Measurements from ENCODE around the gene NLN.
"Not testable (repeated sequence)": the region's sequence is repeated elsewhere in the genome, so short reads cannot be mapped to it uniquely, and the experiment has no call there.

NLN gene

DNA sequence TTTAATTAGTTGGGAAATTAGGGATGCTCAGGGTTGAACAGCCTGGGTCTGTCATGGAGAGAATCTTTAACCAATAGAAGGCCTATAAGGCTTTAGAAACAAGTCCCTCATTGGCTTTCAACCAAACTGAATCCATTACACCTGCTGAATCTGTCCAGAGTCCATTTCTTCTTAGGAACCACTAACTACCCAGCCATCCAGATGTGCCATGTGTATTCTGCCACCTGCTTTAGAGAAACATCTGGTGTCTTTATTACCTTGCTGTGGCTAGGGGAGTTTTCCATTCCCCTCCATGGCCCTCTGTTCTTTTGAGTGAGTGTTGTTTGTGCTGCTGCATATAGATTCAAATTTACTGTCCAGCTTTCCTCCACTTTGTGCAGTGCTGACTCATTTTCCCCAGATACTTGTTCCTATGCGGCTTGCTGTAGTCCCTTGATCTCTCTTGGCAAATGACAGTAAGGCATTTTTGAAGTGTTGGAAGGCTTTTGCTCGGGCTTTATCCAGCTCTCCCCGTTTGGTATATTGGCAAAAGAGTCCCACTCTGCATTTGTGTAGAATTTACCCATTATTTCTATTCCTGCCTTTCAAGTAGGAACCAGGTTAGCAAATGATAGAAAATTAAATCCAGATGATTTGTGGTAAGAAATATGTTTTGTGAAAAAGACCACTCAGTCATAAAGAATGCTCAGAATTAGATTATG, 54.6 kb downstream of the NLN start:
- TF ChIP-seq TAF1 (IDR thresholded peaks at IDR 0.05; ENCODE audit: borderline replicate concordance, low read depth, low read length) (no peak), POLR2A (IDR thresholded peaks at IDR 0.05; ENCODE audit: low read depth, low read length) (no peak), POLR2AphosphoS5 (IDR thresholded peaks at IDR 0.05; ENCODE audit: low read depth, low read length) (no peak)
- DNase-seq (ENCODE audit: insufficient read length) (no peak), FAIRE-seq (no peak)

- no peak for DNase-seq (ENCODE audit: insufficient read length)
- no peak for FAIRE-seq
- no peak for TF ChIP-seq POLR2A (IDR thresholded peaks at IDR 0.05; ENCODE audit: low read depth, low read length)
- no peak for TF ChIP-seq TAF1 (IDR thresholded peaks at IDR 0.05; ENCODE audit: borderline replicate concordance, low read depth, low read length)
- no peak for TF ChIP-seq POLR2AphosphoS5 (IDR thresholded peaks at IDR 0.05; ENCODE audit: low read depth, low read length)
These were observed 56.1 kb downstream of the NLN start for GRCh38 chr5:65778126-65778525.

GRCh38 chr5:65779643-65780042, 57.6 kb downstream of the NLN start:
- FAIRE-seq (no peak), DNase-seq (ENCODE audit: insufficient read length) (no peak)
- TF ChIP-seq POLR2A (IDR thresholded peaks at IDR 0.05; ENCODE audit: low read depth, low read length) (no peak), POLR2AphosphoS5 (IDR thresholded peaks at IDR 0.05; ENCODE audit: low read depth, low read length) (no peak), TAF1 (IDR thresholded peaks at IDR 0.05; ENCODE audit: borderline replicate concordance, low read depth, low read length) (no peak)

DNA sequence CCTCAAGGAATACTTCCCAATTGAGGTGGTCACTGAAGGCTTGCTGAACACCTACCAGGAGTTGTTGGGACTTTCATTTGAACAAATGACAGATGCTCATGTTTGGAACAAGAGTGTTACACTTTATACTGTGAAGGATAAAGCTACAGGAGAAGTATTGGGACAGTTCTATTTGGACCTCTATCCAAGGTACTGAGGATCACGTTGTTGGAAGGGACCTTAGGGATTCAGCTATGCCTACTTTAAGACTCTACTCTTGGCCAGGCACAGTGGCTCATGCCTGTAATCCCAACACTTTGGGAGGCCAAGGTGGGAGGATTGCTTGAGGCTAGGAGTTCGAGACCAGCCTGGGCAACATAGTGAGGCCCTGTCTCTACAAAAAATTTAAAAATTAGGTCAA, 66.3 kb downstream of the NLN start:
- FAIRE-seq; DNase-seq (ENCODE audit: insufficient read length): not testable (repeated sequence)

- DNase-seq (ENCODE audit: insufficient read length) (no peak), FAIRE-seq (peak; percentile 51)
- TF ChIP-seq POLR2A (IDR thresholded peaks at IDR 0.05; ENCODE audit: low read depth, low read length) (no peak), POLR2AphosphoS5 (IDR thresholded peaks at IDR 0.05; ENCODE audit: low read depth, low read length) (no peak), TAF1 (IDR thresholded peaks at IDR 0.05; ENCODE audit: borderline replicate concordance, low read depth, low read length) (no peak)
These were observed 68.6 kb downstream of the NLN start for GRCh38 chr5:65790371-65791163.

- TF ChIP-seq POLR2AphosphoS5 (IDR thresholded peaks at IDR 0.05; ENCODE audit: low read depth, low read length) (no peak), TAF1 (IDR thresholded peaks at IDR 0.05; ENCODE audit: borderline replicate concordance, low read depth, low read length) (no peak), POLR2A (IDR thresholded peaks at IDR 0.05; ENCODE audit: low read depth, low read length) (no peak)
- no peak for DNase-seq (ENCODE audit: insufficient read length)
- no peak for FAIRE-seq
These were observed 70.0 kb downstream of the NLN start for GRCh38 chr5:65791712-65792673.

DNA sequence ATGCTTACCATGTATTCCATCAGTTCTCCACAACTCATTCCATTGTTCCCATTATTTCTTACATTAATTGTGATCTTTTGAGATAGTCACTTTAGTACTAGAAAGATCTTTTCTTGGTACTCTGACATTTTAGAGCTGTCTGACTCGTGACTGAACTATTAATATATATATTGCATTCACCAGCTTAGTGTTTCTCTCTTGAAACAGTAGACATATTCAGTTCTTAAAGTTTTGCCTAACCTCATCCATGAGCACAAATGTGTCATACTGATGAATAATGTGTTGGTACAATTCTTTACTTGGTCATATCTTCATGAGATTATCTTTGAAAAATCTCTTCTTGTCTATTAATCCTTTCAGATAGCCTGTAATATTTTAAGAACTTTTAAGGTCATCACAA, 74.3 kb downstream of the NLN start:
- TF ChIP-seq TAF1 (IDR thresholded peaks at IDR 0.05; ENCODE audit: borderline replicate concordance, low read depth, low read length) = no peak
- TF ChIP-seq POLR2A (IDR thresholded peaks at IDR 0.05; ENCODE audit: low read depth, low read length) = no peak
- no peak for DNase-seq (ENCODE audit: insufficient read length)
- no peak for FAIRE-seq

DNA sequence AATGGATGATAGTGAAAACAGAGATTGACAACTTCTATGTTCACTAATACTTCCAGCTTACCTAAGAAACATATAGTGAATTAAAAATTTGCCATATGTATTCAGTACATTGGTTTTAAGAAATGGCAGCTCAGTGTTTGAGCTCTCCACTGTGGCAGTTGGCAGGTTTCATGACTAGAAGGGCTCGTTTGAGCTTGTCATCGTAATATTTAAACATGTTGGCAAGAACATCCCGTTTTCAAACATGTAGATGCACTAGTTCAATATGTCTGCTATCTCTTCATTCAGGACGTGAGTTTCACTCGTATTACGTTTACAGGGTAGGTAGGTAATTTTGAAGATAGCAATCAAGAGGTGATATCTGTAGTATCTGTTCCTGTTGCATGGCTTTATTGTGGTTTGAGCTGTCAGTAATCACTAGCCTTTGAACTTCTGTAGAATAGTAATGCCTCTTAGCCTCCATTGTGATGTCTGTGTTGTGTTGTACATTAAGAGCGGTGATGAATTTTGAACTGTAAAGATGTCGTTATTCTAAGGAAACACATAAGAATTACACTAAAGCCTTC, 74.8 kb downstream of the NLN start:
- no peak for DNase-seq (ENCODE audit: insufficient read length)
- FAIRE-seq = no peak
- TF ChIP-seq POLR2A (IDR thresholded peaks at IDR 0.05; ENCODE audit: low read depth, low read length) = no peak
- no peak for TF ChIP-seq TAF1 (IDR thresholded peaks at IDR 0.05; ENCODE audit: borderline replicate concordance, low read depth, low read length)
- no peak for TF ChIP-seq POLR2AphosphoS5 (IDR thresholded peaks at IDR 0.05; ENCODE audit: low read depth, low read length)

DNA sequence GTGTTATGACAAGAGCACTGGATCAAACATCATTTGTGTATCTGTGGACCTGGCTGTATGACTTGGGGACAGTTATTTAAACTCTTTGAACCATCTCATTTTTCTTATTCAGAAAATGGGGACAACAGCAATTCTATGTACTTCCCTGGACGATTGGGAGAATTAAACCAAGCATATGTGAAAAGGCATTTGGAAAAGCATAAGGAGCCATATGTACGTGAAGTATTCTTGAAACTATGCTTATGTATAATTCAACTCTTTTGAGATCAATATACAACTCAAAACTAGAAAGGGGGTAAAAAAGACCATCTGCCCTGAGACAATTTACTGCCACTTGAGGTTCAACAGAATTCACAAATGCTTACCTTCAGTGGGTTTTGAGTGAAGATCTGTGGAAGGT, 75.5 kb downstream of the NLN start:
- TF ChIP-seq POLR2A (IDR thresholded peaks at IDR 0.05; ENCODE audit: low read depth, low read length) (no peak), TAF1 (IDR thresholded peaks at IDR 0.05; ENCODE audit: borderline replicate concordance, low read depth, low read length) (no peak), POLR2AphosphoS5 (IDR thresholded peaks at IDR 0.05; ENCODE audit: low read depth, low read length) (no peak)
- FAIRE-seq (no peak), DNase-seq (ENCODE audit: insufficient read length) (no peak)

GRCh38 chr5:65799857-65800256, 77.9 kb downstream of the NLN start:
- no peak for TF ChIP-seq TAF1 (IDR thresholded peaks at IDR 0.05; ENCODE audit: borderline replicate concordance, low read depth, low read length)
- no peak for TF ChIP-seq POLR2A (IDR thresholded peaks at IDR 0.05; ENCODE audit: low read depth, low read length)
- TF ChIP-seq POLR2AphosphoS5 (IDR thresholded peaks at IDR 0.05; ENCODE audit: low read depth, low read length) = no peak
- no peak for DNase-seq (ENCODE audit: insufficient read length)
- no peak for FAIRE-seq

GRCh38 chr5:65800775-65801174, 78.8 kb downstream of the NLN start:
- FAIRE-seq (no peak), DNase-seq (ENCODE audit: insufficient read length) (no peak)
- TF ChIP-seq TAF1 (IDR thresholded peaks at IDR 0.05; ENCODE audit: borderline replicate concordance, low read depth, low read length) (no peak), POLR2A (IDR thresholded peaks at IDR 0.05; ENCODE audit: low read depth, low read length) (no peak), POLR2AphosphoS5 (IDR thresholded peaks at IDR 0.05; ENCODE audit: low read depth, low read length) (no peak)

Data from GM12892 (cell line).